ENCODE data around the gene SLC22A1. TPM values are rescaled to one million over a fixed set of nuclear protein-coding genes. Genes with fewer than 3 reads are reported as not detected.

Gene SLC22A1
- total and polyA plus RNA-seq, 2 of the 4 experiments (the other 2 are of a cell fraction): 0.10 TPM; not detected in 1

DNA sequence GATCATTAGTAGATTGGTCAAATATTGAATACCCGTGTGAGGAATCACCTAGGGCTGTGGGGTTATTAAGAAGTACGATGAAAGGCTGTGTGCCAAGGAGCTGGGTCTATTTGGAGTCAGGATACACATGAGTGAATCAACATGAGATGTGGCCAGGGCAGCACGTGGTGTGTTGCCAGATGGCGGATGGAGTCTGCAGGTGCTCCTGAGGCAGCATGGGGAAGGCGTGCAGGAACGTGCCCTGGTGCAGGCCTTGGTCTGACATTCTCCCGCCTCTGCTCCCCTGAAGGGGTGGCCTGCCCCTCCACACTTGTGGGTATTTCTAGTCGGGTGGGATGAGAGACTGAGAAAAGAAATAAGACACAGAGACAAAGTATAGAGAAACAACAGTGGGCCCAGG is 39.0 kb upstream of the SLC22A1 start:
- dilution Hi-C loops (cut with HindIII; ENCODE audit: low sequenced_read_pairs, unreplicated experiment): no loop called here
- H2BK5ac ChIP-seq (ENCODE audit: low read depth, low read length, poor library complexity, severe bottlenecking): no peak overlapping the region
- ATAC-seq (ENCODE audit: low read depth): no peak
- no peaks in the 10 kb centered on the region for H4K20me1 ChIP-seq (ENCODE audit: insufficient read depth, low read length)
- ChIA-PET POLR2A (ENCODE audit: unreplicated experiment) (no interaction called here), CTCF (interaction anchor here (1.4 kb wide), 1 partner anchor 373 kb away, joined by 4 read pairs; no protein-coding TSS in a partner anchor)
- in situ Hi-C loops (cut with MboI; ENCODE audit: low sequenced_read_pairs): no loop called here
- no peak overlapping the region for H4K91ac ChIP-seq (ENCODE audit: insufficient read depth, low read depth, low read length)
- DNase-seq: no peak
- no peaks in the 10 kb centered on the region for H3K9me3 ChIP-seq (ENCODE audit: control insufficient read depth, insufficient read depth, low read length)
- no peak overlapping the region for H3K27ac ChIP-seq (ENCODE audit: insufficient read depth, low read length)
- intact Hi-C loops (cut with micrococcal nuclease): no loop called here
- no peak overlapping the region for H3K4ac ChIP-seq (ENCODE audit: low read depth, low read length)
- H3K4me2 ChIP-seq (ENCODE audit: low read depth, low read length): no peak overlapping the region
- H3K4me3 ChIP-seq (ENCODE audit: insufficient read depth, low read depth, low read length): no peak overlapping the region
- no peak overlapping the region for H3K9ac ChIP-seq (ENCODE audit: low read depth, low read length)
- H2BK20ac ChIP-seq (ENCODE audit: low read depth, low read length): no peak overlapping the region
- H2AK5ac ChIP-seq (ENCODE audit: low read depth, low read length): no peak overlapping the region
- H3K18ac ChIP-seq (ENCODE audit: low read depth, low read length): no peak overlapping the region
- peaks cover 6% of the 10 kb centered on the region for H3K4me1 ChIP-seq (ENCODE audit: control insufficient read depth, insufficient read depth, low read length)
- H3K36me3 ChIP-seq (ENCODE audit: control insufficient read depth, insufficient read depth, low read length): peaks cover 64% of the 10 kb centered on the region
- H4K8ac ChIP-seq (ENCODE audit: low read depth in 2 of 2, low read length in 2 of 2): no peak overlapping the region
- no peaks in the 10 kb centered on the region for H3K27me3 ChIP-seq (ENCODE audit: control insufficient read depth, insufficient read depth, low read length)
- no peak overlapping the region for H2AFZ ChIP-seq (replicated peaks; ENCODE audit: low read length, poor library complexity)
- TF ChIP-seq SMC3 (IDR thresholded peaks at IDR 0.05; ENCODE audit: low read depth, low read length) (no peak), CEBPB (IDR thresholded peaks at IDR 0.05; ENCODE audit: low read depth, low read length) (no peak), MAZ (IDR thresholded peaks at IDR 0.05; ENCODE audit: borderline replicate concordance, low read depth, low read length) (no peak), RAD21 (IDR thresholded peaks at IDR 0.05; ENCODE audit: low read length) (no peak), CHD1 (IDR thresholded peaks at IDR 0.05; ENCODE audit: low read depth, low read length) (no peak), MXI1 (IDR thresholded peaks at IDR 0.05; ENCODE audit: borderline replicate concordance, low read depth, low read length) (no peak), MAFK (IDR thresholded peaks at IDR 0.05; ENCODE audit: low read depth, low read length) (no peak), BHLHE40 (IDR thresholded peaks at IDR 0.05; ENCODE audit: low read depth, low read length) (no peak), RFX5 (IDR thresholded peaks at IDR 0.05; ENCODE audit: low read depth, low read length) (no peak), POLR2A (IDR thresholded peaks at IDR 0.05; ENCODE audit: low read depth, low read length) (no peak), FOS (IDR thresholded peaks at IDR 0.05; ENCODE audit: low read depth, low read length) (no peak), NFE2L2 (IDR thresholded peaks at IDR 0.05; ENCODE audit: low read depth, low read length) (no peak)
- H2AK9ac ChIP-seq (replicated peaks; ENCODE audit: low read depth, low read length, poor library complexity): no peak overlapping the region
- BruUV-seq (replicated peaks): no TSS peak
- H3K14ac ChIP-seq (replicated peaks; ENCODE audit: low read depth, low read length): no peak overlapping the region
- H2BK120ac ChIP-seq (ENCODE audit: low read depth, low read length): no peak overlapping the region
- H3K56ac ChIP-seq (ENCODE audit: extremely low read depth, insufficient read depth, low read length): no peak overlapping the region
- WGBS, 2 experiments (ENCODE audit: extremely low coverage in 2 of 2, insufficient read length in 1 of 2): 93% methylated on average over 4 of the region's 8 CpGs; no CpG with 5 or more reads in 1 of the 2 experiments
- no peak overlapping the region for H2BK15ac ChIP-seq (ENCODE audit: low read depth, low read length)
- H3K79me1 ChIP-seq (ENCODE audit: low read depth in 1 of 2, low read length in 2 of 2): peaks cover 11 to 17% of the 10 kb centered on the region in 2 experiments
- peaks cover 20% of the 10 kb centered on the region for H3K9me1 ChIP-seq (ENCODE audit: insufficient read depth, low read length)
- no peak overlapping the region for H3K23ac ChIP-seq (ENCODE audit: low read depth, low read length)
- H4K5ac ChIP-seq (ENCODE audit: low read depth, low read length): no peak overlapping the region
